Thoracic aorta (tissue), 2 donors: ENCODE results near the gene UBR3. TPM values are rescaled to one million over a fixed set of nuclear protein-coding genes. Genes with fewer than 3 reads are reported as not detected.
"Not testable (repeated sequence)": the region's sequence is repeated elsewhere in the genome, so short reads cannot be mapped to it uniquely, and the experiment has no call there.

Experiments
- ATAC-seq: fragments of 150-250 bp; one replicate; pipeline ENCODE4 v1.8.0; 2017; ENCODE audit warnings: low read depth; ENCODE audit not compliant: insufficient number of reproducible peaks, low FRiP score
- DNase-seq: peaks from one replicate; pipeline ENCODE4 v3.0.0-alpha.2; 2020; ENCODE audit warnings: low spot score
- H3K27ac ChIP-seq, 2 donors: fragments of 200-600 bp; sonication (generic); 1 replicate in 1 of 2; 2 replicates in 1 of 2; pipeline ENCODE4 v1.5.1; 2016; ENCODE audit warnings: mild to moderate bottlenecking in 2 of 2, moderate library complexity in 2 of 2
- H3K27me3 ChIP-seq: fragments of 200-600 bp; sonication (generic); replicated peaks from 2 replicates; pipeline ENCODE4 v1.6.0; 2016; ENCODE audit warnings: mild to moderate bottlenecking; ENCODE audit not compliant: insufficient read depth
- H3K36me3 ChIP-seq: fragments of 200-600 bp; sonication (generic); one replicate; pipeline ENCODE4 v1.5.1; 2016
- H3K4me1 ChIP-seq, 2 donors: fragments of 200-600 bp; sonication (generic); 1 replicate in 1 of 2; 2 replicates in 1 of 2; pipeline versions ENCODE4 v1.5.1 to v1.6.0; 2016; ENCODE audit warnings: low read depth in 2 of 2, mild to moderate bottlenecking in 1 of 2; ENCODE audit not compliant: control insufficient read depth in 1 of 2
- H3K4me3 ChIP-seq: fragments of 200-600 bp; sonication (generic); 2 replicates; pipeline ENCODE4 v1.5.1; 2016; ENCODE audit warnings: mild to moderate bottlenecking
- H3K9me3 ChIP-seq: fragments of 200-600 bp; sonication (generic); 2 replicates; pipeline ENCODE4 v1.5.1; 2016
- CTCF ChIP-seq: fragments of 200-600 bp; sonication (generic); IDR thresholded peaks from one replicate; pipeline ENCODE4 v1.5.1; 2019; ENCODE audit warnings: antibody characterized with exemption
- total RNA-seq, 2 donors: library from RNA; depleted of rRNA; stranded (reverse); fragments of >200 nt; gene quantifications; one replicate each; pipeline versions ENCODE4 v1.1.0 to v1.2.3, GENCODE V29; 2016

UBR3 gene
- total RNA-seq, 2 donors from 2014 or later = 62.1 to 98.6 TPM

DNA sequence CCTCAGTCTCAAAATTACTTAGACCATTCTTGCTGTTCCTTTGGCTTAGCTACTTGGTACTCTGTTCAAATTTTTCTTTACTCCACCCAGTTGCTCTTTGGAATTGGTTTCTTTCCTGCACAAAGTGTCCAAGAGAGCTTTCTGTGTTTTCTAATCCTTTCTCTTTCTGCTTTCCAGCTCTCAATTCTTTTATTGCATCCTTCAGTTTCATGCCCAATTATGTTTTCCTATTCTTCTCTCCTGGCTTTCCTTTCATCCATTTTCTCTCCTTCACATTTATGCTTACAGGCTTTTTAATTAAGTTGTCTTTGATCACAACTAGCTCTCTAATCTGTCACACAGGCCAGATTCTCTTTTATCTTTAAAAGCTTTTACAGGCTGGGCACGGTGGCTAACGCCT is 38.2 kb downstream of the UBR3 start:
- no peak overlapping the region for H3K27ac ChIP-seq
- DNase-seq = no peak

DNA sequence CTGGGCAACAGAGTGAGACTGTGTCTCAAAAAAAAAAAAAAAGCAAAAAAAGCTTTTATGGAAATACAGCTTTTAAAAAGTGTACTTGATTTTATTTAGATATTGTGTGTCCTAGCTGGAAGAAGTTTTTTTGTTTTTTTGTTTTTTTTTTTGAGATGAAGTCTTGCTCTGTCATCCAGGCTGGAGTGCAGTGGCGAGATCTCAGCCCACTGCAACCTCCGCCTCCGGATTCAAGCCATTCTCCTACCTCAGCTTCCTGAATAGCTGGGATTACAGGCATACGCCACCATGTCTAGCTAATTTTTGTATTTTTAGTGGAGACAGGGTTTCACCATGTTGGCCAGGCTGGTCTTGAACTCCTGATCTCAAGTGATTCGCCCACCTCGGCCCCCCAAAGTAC is 39.0 kb downstream of the UBR3 start:
- H3K4me3 ChIP-seq, H3K9me3 ChIP-seq, DNase-seq, ATAC-seq, H3K27me3 ChIP-seq, H3K27ac ChIP-seq, H3K36me3 ChIP-seq: not testable (repeated sequence)
- peaks cover 7 to 14% of the 10 kb centered on the region in 2 donors for H3K4me1 ChIP-seq

More for the DNA sequence above, 38.2 kb downstream of the UBR3 start:
- H3K9me3 ChIP-seq = no peaks in the 10 kb centered on the region
- ATAC-seq = no peak
- H3K27me3 ChIP-seq = no peaks in the 10 kb centered on the region
- peaks cover 7 to 14% of the 10 kb centered on the region in 2 donors for H3K4me1 ChIP-seq
- H3K4me3 ChIP-seq = no peak overlapping the region
- no peak for TF ChIP-seq CTCF
- no peaks in the 10 kb centered on the region for H3K36me3 ChIP-seq

DNA sequence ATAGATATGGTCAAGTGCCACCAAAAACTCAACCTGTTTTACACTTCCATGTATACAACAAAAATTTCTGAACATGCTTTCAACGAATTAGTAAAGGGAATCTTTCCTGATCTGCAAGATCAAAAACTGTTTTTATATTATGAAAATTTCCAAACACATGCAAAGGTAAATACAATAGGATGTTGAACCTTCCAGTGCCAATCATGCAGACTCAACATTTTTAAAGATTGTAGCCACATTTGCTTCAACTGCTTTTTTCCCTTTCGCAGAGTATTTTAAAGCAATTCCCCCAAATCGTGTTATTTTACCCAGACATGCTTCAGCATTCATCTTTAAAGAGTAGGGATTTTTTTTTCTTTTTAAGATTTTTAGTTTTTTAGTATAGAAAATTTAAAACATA is 40.3 kb downstream of the UBR3 start:
- TF ChIP-seq CTCF = no peak
- no peak overlapping the region for H3K4me3 ChIP-seq

DNA sequence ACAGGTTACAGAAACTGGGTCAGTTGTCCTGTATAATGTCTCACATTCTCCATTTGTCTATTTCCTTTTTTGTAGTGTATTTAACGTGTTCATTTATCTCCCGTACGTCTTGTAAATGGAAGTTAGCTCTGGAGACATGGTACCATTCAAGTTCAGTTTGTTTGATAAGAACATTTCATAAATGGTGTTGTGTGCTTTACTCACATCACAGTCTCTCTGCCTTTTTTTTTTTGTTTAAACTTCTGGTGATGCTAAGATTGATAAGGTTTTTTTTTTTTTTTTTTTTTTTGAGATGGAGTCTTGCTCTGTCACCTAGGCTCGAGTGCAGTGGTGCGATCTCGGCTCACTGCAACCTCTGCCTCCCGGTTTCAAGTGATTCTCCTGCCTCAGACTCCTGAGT is 41.7 kb downstream of the UBR3 start:
- ATAC-seq (no peak), DNase-seq (no peak)
- Histone ChIP-seq H3K27me3 (no peaks in the 10 kb centered on the region), H3K4me3 (no peak overlapping the region), H3K27ac (no peak overlapping the region), H3K9me3 (no peaks in the 10 kb centered on the region), H3K4me1 (peaks cover under 1 to 7% of the 10 kb centered on the region in 2 donors), H3K36me3 (no peaks in the 10 kb centered on the region)
- no peak for TF ChIP-seq CTCF

More for the DNA sequence above, 40.3 kb downstream of the UBR3 start:
- H3K9me3 ChIP-seq = no peaks in the 10 kb centered on the region
- H3K27me3 ChIP-seq = no peaks in the 10 kb centered on the region
- H3K4me1 ChIP-seq = peaks cover 7 to 9% of the 10 kb centered on the region in 2 donors
- H3K27ac ChIP-seq = no peak overlapping the region
- H3K36me3 ChIP-seq = no peaks in the 10 kb centered on the region
- no peak for DNase-seq
- no peak for ATAC-seq

DNA sequence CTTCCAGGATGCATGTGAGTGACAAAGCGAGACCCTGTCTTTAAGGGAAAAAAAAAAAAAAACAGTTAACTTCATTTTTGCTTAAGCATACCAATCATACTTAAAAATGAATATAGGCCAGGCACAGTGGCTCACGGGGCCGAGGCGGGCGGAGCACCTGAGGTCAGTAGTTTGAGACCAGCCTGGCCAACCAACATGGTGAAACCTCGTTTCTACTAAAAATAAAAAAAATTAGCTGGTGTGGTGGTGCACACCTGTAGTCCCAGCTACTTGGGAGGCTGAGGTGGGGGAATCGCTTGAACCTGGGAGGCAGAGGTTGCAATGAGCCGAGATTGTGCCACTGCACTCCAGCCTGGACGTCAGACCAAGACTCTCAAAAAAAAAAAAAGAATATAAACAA is 44.1 kb downstream of the UBR3 start:
- not testable (repeated sequence) for H3K27ac ChIP-seq, H3K36me3 ChIP-seq, DNase-seq, H3K4me1 ChIP-seq, H3K27me3 ChIP-seq, H3K9me3 ChIP-seq, H3K4me3 ChIP-seq, ATAC-seq

- no peak overlapping the region for H3K27ac ChIP-seq
- peaks cover 2% of the 10 kb centered on the region for H3K36me3 ChIP-seq
- H3K9me3 ChIP-seq = no peaks in the 10 kb centered on the region
- no peak for ATAC-seq
- DNase-seq = no peak
- no peaks in the 10 kb centered on the region for H3K27me3 ChIP-seq
- H3K4me3 ChIP-seq = no peak overlapping the region
- H3K4me1 ChIP-seq = no peaks in the 10 kb centered on the region
- TF ChIP-seq CTCF = no peak
Measured at GRCh38 chr2:169871994-169872393, 44.7 kb downstream of the UBR3 start.
